SK-N-SH (cell line): ENCODE data around the gene DNAH14. TPM values are rescaled to one million over a fixed set of nuclear protein-coding genes. Genes with fewer than 3 reads are reported as not detected.

Experiments
- CTCF ChIA-PET: fragments of 300-600, 350-600 bp; formaldehyde crosslinking; extraction: SDS; loops from one replicate; lab custom pipeline; 2021; lab: Yijun Ruan, JAX
- POLR2A ChIA-PET: fragments of 350-600 bp; sonication (Branson Sonifier 250); formaldehyde crosslinking; extraction: SDS; loops from one replicate; lab custom pipeline; 2020; ENCODE audit warnings: antibody characterized with exemption, inconsistent platforms; lab: Yijun Ruan, JAX
- DNase-seq: peaks from one replicate; pipeline ENCODE4 v3.0.0; 2012
- H2AFZ ChIP-seq: fragments of 200-600 bp; sonication (generic); 2 replicates; pipeline ENCODE4 v1.8.1; 2016; ENCODE audit warnings: antibody characterized with exemption, mild to moderate bottlenecking, low read depth
- H3F3A ChIP-seq: fragments of 200-600 bp; sonication (generic); replicated peaks from 2 replicates; pipeline ENCODE3; 2016; ENCODE audit warnings: antibody characterized with exemption, mild to moderate bottlenecking; ENCODE audit not compliant: insufficient read depth
- H3K27ac ChIP-seq, 2 experiments: fragments of 200-500 bp in 1 of 2; fragments of 200-600 bp in 1 of 2; sonication (Bioruptor generic) in 1 of 2; sonication (generic), shearing (Covaris generic) in 1 of 2; 2 replicates each; pipeline versions ENCODE4 v1.5.1 to v1.6.1; 2014 to 2016; ENCODE audit warnings: low read depth in 2 of 2, inconsistent platforms in 1 of 2, low read length in 1 of 2, mild to moderate bottlenecking in 1 of 2, mixed read lengths in 1 of 2
- H3K27me3 ChIP-seq: fragments of 200-600 bp; sonication (generic), shearing (Covaris generic); 2 replicates; pipeline ENCODE4 v1.6.1; 2016; ENCODE audit warnings: mixed run types; ENCODE audit not compliant: insufficient read depth
- H3K36me3 ChIP-seq, 2 experiments: fragments of 200-500 bp in 1 of 2; fragments of 200-600 bp in 1 of 2; sonication (Bioruptor generic) in 1 of 2; sonication (generic) in 1 of 2; replicated peaks in 1 of 2; 2 replicates each; pipeline versions ENCODE3 to v1.5.1; 2014 to 2016; ENCODE audit warnings: low read length in 1 of 2, mild to moderate bottlenecking in 1 of 2; ENCODE audit not compliant: insufficient read depth in 2 of 2, control insufficient read depth in 1 of 2
- H3K4me1 ChIP-seq, 2 experiments: fragments of 200-500 bp in 1 of 2; fragments of 200-600 bp in 1 of 2; sonication (Bioruptor generic) in 1 of 2; sonication (generic), shearing (Covaris generic) in 1 of 2; 2 replicates each; pipeline versions ENCODE4 v1.5.1 to v1.6.1; 2014 to 2016; ENCODE audit warnings: low read depth in 1 of 2, low read length in 1 of 2, mixed run types in 1 of 2; ENCODE audit not compliant: insufficient read depth in 2 of 2, control insufficient read depth in 1 of 2
- H3K4me2 ChIP-seq: fragments of 200-600 bp; sonication (generic), shearing (Covaris generic); 2 replicates; pipeline ENCODE4 v1.6.1; 2017; ENCODE audit warnings: mixed run types
- H3K4me3 ChIP-seq, 2 experiments: fragments of 200-500 bp in 1 of 2; fragments of 200-600 bp in 1 of 2; sonication (Bioruptor generic) in 1 of 2; sonication (generic), shearing (Covaris generic) in 1 of 2; 2 replicates each; pipeline versions ENCODE4 v1.5.1 to v1.8.1; 2014 to 2016; ENCODE audit warnings: low read depth in 2 of 2, inconsistent platforms in 1 of 2, low read length in 1 of 2, mild to moderate bottlenecking in 1 of 2, mixed read lengths in 1 of 2, moderate library complexity in 1 of 2
- H3K79me2 ChIP-seq: fragments of 200-600 bp; sonication (generic); 2 replicates; pipeline ENCODE4 v1.8.1; 2017; ENCODE audit warnings: mild to moderate bottlenecking; ENCODE audit not compliant: insufficient read depth
- H3K9ac ChIP-seq: fragments of 200-600 bp; sonication (generic); 2 replicates; pipeline ENCODE4 v1.6.1; 2017; ENCODE audit warnings: mixed run types
- H3K9me2 ChIP-seq: fragments of 200-600 bp; sonication (generic); 2 replicates; pipeline ENCODE4 v1.6.1; 2017; ENCODE audit warnings: mixed run types
- H3K9me3 ChIP-seq: fragments of 200-600 bp; sonication (generic); 2 replicates; pipeline ENCODE4 v1.6.1; 2017; ENCODE audit warnings: mixed run types, mild to moderate bottlenecking, moderate library complexity
- H4K20me1 ChIP-seq: fragments of 200-600 bp; sonication (generic); 2 replicates; pipeline ENCODE4 v1.6.1; 2017; ENCODE audit warnings: mild to moderate bottlenecking, mixed run types; ENCODE audit not compliant: insufficient read depth
- CHD2 ChIP-seq: fragments of 150-350 bp; IDR thresholded peaks from 2 replicates; pipeline ENCODE4 v1.6.1; 2018; ENCODE audit warnings: low read length; ENCODE audit not compliant: partially characterized antibody
- EZH2phosphoT487 ChIP-seq: fragments of 200-600 bp; sonication (generic); IDR thresholded peaks from 2 replicates; pipeline ENCODE4 v1.6.1; 2017; ENCODE audit warnings: low read depth, mixed run types, mild to moderate bottlenecking, antibody characterized with exemption, moderate library complexity, borderline replicate concordance
- FOXM1 ChIP-seq: IDR thresholded peaks from 2 replicates; pipeline ENCODE4 v1.4.0; 2012; ENCODE audit warnings: low read depth, mild to moderate bottlenecking
- JUND ChIP-seq: IDR thresholded peaks from 2 replicates; pipeline ENCODE4 v1.4.0; 2012
- MEF2A ChIP-seq: IDR thresholded peaks from 2 replicates; pipeline ENCODE4 v1.4.0; 2012; ENCODE audit warnings: low read depth, borderline replicate concordance
- MXI1 ChIP-seq: IDR thresholded peaks from 2 replicates; pipeline ENCODE4 v1.6.1; 2012; ENCODE audit warnings: mild to moderate bottlenecking, low read depth, low read length, improper control_type of control experiment
- NFIC ChIP-seq: IDR thresholded peaks from 2 replicates; pipeline ENCODE4 v1.4.0; 2012; ENCODE audit warnings: borderline replicate concordance
- NRF1 ChIP-seq: IDR thresholded peaks from 2 replicates; pipeline ENCODE4 v1.6.1; 2012; ENCODE audit warnings: low read depth, mild to moderate bottlenecking, low read length
- RAD21 ChIP-seq: IDR thresholded peaks from 2 replicates; pipeline ENCODE4 v1.6.1; 2012; ENCODE audit warnings: mild to moderate bottlenecking, low read length
- RCOR1 ChIP-seq: fragments of 150-350 bp; IDR thresholded peaks from 2 replicates; pipeline ENCODE4 v1.6.1; 2017; ENCODE audit warnings: antibody characterized with exemption, low read length
- RXRA ChIP-seq: IDR thresholded peaks from 2 replicates; pipeline ENCODE4 v1.4.0; 2012; ENCODE audit warnings: low read depth, mild to moderate bottlenecking, borderline replicate concordance
- SIN3A ChIP-seq: IDR thresholded peaks from 2 replicates; pipeline ENCODE4 v1.6.1; 2012; ENCODE audit warnings: low read depth, mild to moderate bottlenecking, low read length, moderate library complexity, borderline replicate concordance
- TAF1 ChIP-seq: IDR thresholded peaks from 2 replicates; pipeline ENCODE4 v1.6.1; 2012; ENCODE audit warnings: low read depth, mild to moderate bottlenecking, low read length, moderate library complexity, borderline replicate concordance
- TCF12 ChIP-seq: IDR thresholded peaks from 2 replicates; pipeline ENCODE4 v1.4.0; 2012
- TEAD4 ChIP-seq: IDR thresholded peaks from 2 replicates; pipeline ENCODE4 v1.4.0; 2012; ENCODE audit warnings: mild to moderate bottlenecking, borderline replicate concordance; ENCODE audit not compliant: insufficient read depth
- WGBS: methylation state at CpG from one replicate; pipeline ENCODE4 v1.1.6; 2017; ENCODE audit warnings: low lambda C conversion rate; 5-methylcytosine and 5-hydroxymethylcytosine counted together
- polyA plus RNA-seq, 3 experiments: library from polyadenylated mRNA; depleted of rRNA; stranded (reverse); fragments of >200 nt; gene quantifications; 2 replicates each; pipeline ENCODE4 v1.2.3, GENCODE V29; 2012
- TF ChIP-seq, protein P1 (sequence below): fragments of 150-350 bp; IDR thresholded peaks from 2 replicates; pipeline ENCODE4 v1.6.1; 2017; ENCODE audit warnings: antibody characterized with exemption, low read length, low read depth, borderline replicate concordance
- TF ChIP-seq, protein P2 (sequence below): IDR thresholded peaks from 2 replicates; pipeline ENCODE4 v1.6.1; 2012; ENCODE audit warnings: mild to moderate bottlenecking, low read depth, low read length, moderate library complexity

The DNAH14 gene
- polyA plus RNA-seq, 1 of the 3 experiments (the other 2 are of a cell fraction) = 8.0 TPM

DNA sequence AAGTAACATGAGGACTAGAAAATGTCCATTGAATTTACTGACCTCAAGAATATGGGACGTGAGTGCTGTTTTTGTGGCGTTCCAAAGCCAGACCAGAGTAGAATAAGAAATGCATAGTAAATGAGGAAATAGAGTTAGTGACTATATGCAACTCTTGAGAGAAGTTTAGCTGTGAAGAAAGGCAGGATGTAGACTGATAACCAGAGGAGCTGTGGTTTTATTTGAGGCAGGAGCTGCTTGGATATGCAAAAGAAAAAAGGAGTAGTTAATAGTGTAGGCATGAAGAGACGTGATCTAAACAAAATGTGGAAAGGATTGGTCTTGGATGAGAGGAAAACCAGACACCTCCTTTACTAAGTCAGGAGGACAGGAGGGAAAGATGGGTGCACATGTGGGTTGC, 28.2 kb downstream of the DNAH14 start:
- TF ChIP-seq MEF2A (no peak), EZH2phosphoT487 (no peak), TCF12 (no peak)
- WGBS = 94% methylated on average over 3 of the region's 3 CpGs
- peaks cover 6% of the 10 kb centered on the region for H3F3A ChIP-seq
- H3K9me2 ChIP-seq = no peaks in the 10 kb centered on the region
- peaks cover under 1% of the 10 kb centered on the region; the same call in 1 of the 2 replicates for H3K9me3 ChIP-seq
- no peak overlapping the region for H3K4me2 ChIP-seq
- H3K4me3 ChIP-seq = no peak overlapping the region
- no peaks in the 10 kb centered on the region for H3K4me1 ChIP-seq
- no peaks in the 10 kb centered on the region for H4K20me1 ChIP-seq
- ChIA-PET POLR2A (no interaction called here), CTCF (interaction anchor here (0.7 to 1.1 kb wide), 2 partner anchors 9 to 35 kb away, joined by 3 read pairs; no protein-coding TSS in a partner anchor)
- no peak overlapping the region for H3K9ac ChIP-seq
- H3K79me2 ChIP-seq = no peaks in the 10 kb centered on the region
- no peak overlapping the region for H3K27ac ChIP-seq
- H2AFZ ChIP-seq = no peak overlapping the region
- no peak for DNase-seq
- H3K27me3 ChIP-seq = no peaks in the 10 kb centered on the region
- peaks cover 17 to 76% of the 10 kb centered on the region in 2 experiments for H3K36me3 ChIP-seq

DNA sequence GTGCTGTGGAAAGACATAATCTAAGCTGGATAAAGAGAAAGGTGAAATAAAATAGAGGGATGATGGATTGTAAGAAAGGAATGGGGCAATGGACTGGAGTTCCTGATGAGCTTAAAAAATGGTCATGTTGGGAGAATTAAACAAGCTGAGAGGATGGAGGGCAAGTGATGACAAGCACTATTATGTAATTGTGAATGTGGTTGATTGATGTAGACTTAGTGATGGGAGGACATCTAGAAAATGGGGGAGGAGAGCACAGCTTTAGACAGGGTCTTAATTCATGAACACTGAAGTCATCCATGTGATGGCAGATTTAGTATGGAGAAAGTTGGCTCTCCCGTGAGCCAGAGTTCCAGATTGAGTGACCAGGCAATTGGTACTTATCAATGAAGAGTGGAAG, 29.0 kb downstream of the DNAH14 start:
- DNase-seq = no peak
- no peaks in the 10 kb centered on the region for H4K20me1 ChIP-seq
- peaks cover 6% of the 10 kb centered on the region for H3F3A ChIP-seq
- H3K9me3 ChIP-seq = peaks cover 8% of the 10 kb centered on the region; the same call in 1 of the 2 replicates
- no peak overlapping the region for H2AFZ ChIP-seq
- ChIA-PET CTCF (interaction anchor here (0.7 kb wide), 1 partner anchor 36 kb away, joined by 3 read pairs; no protein-coding TSS in a partner anchor), POLR2A (no interaction called here)
- peaks cover 22 to 80% of the 10 kb centered on the region in 2 experiments for H3K36me3 ChIP-seq
- no peaks in the 10 kb centered on the region for H3K4me1 ChIP-seq
- H3K4me2 ChIP-seq = no peak overlapping the region
- WGBS = 100% methylated on average over 1 of the region's 1 CpG
- no peaks in the 10 kb centered on the region for H3K79me2 ChIP-seq
- TF ChIP-seq, protein P1, sequence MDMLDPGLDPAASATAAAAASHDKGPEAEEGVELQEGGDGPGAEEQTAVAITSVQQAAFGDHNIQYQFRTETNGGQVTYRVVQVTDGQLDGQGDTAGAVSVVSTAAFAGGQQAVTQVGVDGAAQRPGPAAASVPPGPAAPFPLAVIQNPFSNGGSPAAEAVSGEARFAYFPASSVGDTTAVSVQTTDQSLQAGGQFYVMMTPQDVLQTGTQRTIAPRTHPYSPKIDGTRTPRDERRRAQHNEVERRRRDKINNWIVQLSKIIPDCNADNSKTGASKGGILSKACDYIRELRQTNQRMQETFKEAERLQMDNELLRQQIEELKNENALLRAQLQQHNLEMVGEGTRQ = no peak
- TF ChIP-seq FOXM1 = no peak
- no peak for TF ChIP-seq SIN3A
- no peak for TF ChIP-seq JUND
- TF ChIP-seq RCOR1 = no peak
- TF ChIP-seq TCF12 = no peak
- no peak for TF ChIP-seq CHD2
- TF ChIP-seq RXRA = no peak
- TF ChIP-seq, protein P2, sequence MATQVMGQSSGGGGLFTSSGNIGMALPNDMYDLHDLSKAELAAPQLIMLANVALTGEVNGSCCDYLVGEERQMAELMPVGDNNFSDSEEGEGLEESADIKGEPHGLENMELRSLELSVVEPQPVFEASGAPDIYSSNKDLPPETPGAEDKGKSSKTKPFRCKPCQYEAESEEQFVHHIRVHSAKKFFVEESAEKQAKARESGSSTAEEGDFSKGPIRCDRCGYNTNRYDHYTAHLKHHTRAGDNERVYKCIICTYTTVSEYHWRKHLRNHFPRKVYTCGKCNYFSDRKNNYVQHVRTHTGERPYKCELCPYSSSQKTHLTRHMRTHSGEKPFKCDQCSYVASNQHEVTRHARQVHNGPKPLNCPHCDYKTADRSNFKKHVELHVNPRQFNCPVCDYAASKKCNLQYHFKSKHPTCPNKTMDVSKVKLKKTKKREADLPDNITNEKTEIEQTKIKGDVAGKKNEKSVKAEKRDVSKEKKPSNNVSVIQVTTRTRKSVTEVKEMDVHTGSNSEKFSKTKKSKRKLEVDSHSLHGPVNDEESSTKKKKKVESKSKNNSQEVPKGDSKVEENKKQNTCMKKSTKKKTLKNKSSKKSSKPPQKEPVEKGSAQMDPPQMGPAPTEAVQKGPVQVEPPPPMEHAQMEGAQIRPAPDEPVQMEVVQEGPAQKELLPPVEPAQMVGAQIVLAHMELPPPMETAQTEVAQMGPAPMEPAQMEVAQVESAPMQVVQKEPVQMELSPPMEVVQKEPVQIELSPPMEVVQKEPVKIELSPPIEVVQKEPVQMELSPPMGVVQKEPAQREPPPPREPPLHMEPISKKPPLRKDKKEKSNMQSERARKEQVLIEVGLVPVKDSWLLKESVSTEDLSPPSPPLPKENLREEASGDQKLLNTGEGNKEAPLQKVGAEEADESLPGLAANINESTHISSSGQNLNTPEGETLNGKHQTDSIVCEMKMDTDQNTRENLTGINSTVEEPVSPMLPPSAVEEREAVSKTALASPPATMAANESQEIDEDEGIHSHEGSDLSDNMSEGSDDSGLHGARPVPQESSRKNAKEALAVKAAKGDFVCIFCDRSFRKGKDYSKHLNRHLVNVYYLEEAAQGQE = no peak
- no peak for TF ChIP-seq RAD21
- no peak for TF ChIP-seq TAF1
- TF ChIP-seq TEAD4 = no peak
- no peak for TF ChIP-seq MXI1
- no peak for TF ChIP-seq NRF1
- TF ChIP-seq NFIC = no peak
- H3K9ac ChIP-seq = no peak overlapping the region
- H3K4me3 ChIP-seq = no peak overlapping the region
- no peaks in the 10 kb centered on the region for H3K9me2 ChIP-seq
- no peak overlapping the region for H3K27ac ChIP-seq
- H3K27me3 ChIP-seq = no peaks in the 10 kb centered on the region
